ENCODE data around the gene CEACAM21. TPM values are rescaled to one million over a fixed set of nuclear protein-coding genes. Genes with fewer than 3 reads are reported as not detected.

CEACAM21 gene
- total RNA-seq, 1 experiment from 2014 or later: not detected

- no peak overlapping the region for H2BK15ac ChIP-seq (ENCODE audit: low read depth, low read length)
- H3K4me2 ChIP-seq (ENCODE audit: insufficient read depth, insufficient read length, low read length): peak overlapping the region; percentile 15
Observed at GRCh38 chr19:41563854-41564514, 12.0 kb upstream of the CEACAM21 start.

More at GRCh38 chr19:41563854-41564514, 12.0 kb upstream of the CEACAM21 start:
- H2AFZ ChIP-seq (ENCODE audit: low read length): no peak overlapping the region
- H3K4me1 ChIP-seq (ENCODE audit: insufficient read depth, low read length): no peaks in the 10 kb centered on the region
- no peak overlapping the region for H3K9ac ChIP-seq (ENCODE audit: extremely low read depth, insufficient read length, low read length)
- no peak overlapping the region for H3K18ac ChIP-seq (ENCODE audit: insufficient read length, low read depth, low read length)
- peak overlapping the region in 1 of 2 experiments; percentile 60; a peak in 1 of 5 replicates for H3K4me3 Mint-ChIP-seq
- no peak overlapping the region for H3K27ac ChIP-seq (ENCODE audit: insufficient read length, low read depth, low read length)
- no peak overlapping the region for H3K14ac ChIP-seq (ENCODE audit: insufficient read depth, low read length)
- no peak overlapping the region for H2BK12ac ChIP-seq (ENCODE audit: insufficient read length, low read depth, low read length)
- H3K56ac ChIP-seq (ENCODE audit: insufficient read length, low read depth, low read length): no peak overlapping the region
- H4K91ac ChIP-seq (ENCODE audit: insufficient read length, low read depth, low read length): no peak overlapping the region
- no peak for TF ChIP-seq CTCF (conservative IDR thresholded peaks at IDR 0.05)
- H3T11ph ChIP-seq (ENCODE audit: low read length): no peak overlapping the region
- no CpG with 5 or more reads among the region's 19 CpGs for whole genome bisulfite sequencing (ENCODE audit: extremely low coverage, insufficient read length, low lambda C conversion rate)
- peaks cover 46 to 77% of the 10 kb centered on the region in 2 experiments for H3K9me3 Mint-ChIP-seq
- H2BK20ac ChIP-seq (ENCODE audit: low read depth, low read length, poor library complexity, severe bottlenecking): no peak overlapping the region
- H3K79me2 ChIP-seq (ENCODE audit: insufficient read depth, low read length): no peaks in the 10 kb centered on the region
- no peak overlapping the region for H4K5ac ChIP-seq (ENCODE audit: insufficient read length, low read depth, low read length)
- H3K27me3 ChIP-seq (ENCODE audit: insufficient read depth, low read length): peaks cover 21% of the 10 kb centered on the region; the same call in 1 of the 2 replicates
- no peak overlapping the region for H3K4ac ChIP-seq (ENCODE audit: low read depth, low read length)
- no peaks in the 10 kb centered on the region for H3K9me3 ChIP-seq (ENCODE audit: control insufficient read depth, low read depth, low read length)
- no peak overlapping the region for H2AK5ac ChIP-seq (ENCODE audit: insufficient read length, low read length)
- peaks cover 3% of the 10 kb centered on the region for H3K23me2 ChIP-seq (ENCODE audit: insufficient read length, low read depth, low read length, poor library complexity, severe bottlenecking)
- H3K27me3 Mint-ChIP-seq (ENCODE audit: low read depth): peaks cover 3% of the 10 kb centered on the region
- H3K36me3 Mint-ChIP-seq (ENCODE audit: insufficient read depth in 1 of 3, low read depth in 3 of 3): peaks cover 0 to 7% (median 0%) of the 10 kb centered on the region in 3 experiments; a peak in 3 of 7 replicates
- DNase-seq: peak; percentile 39
- no peak overlapping the region for H3K27ac Mint-ChIP-seq
- H2BK5ac ChIP-seq (ENCODE audit: insufficient read length, low read length): no peak overlapping the region
- H4K8ac ChIP-seq (replicated peaks; ENCODE audit: insufficient read length, low read depth, low read length): no peak overlapping the region
- H3K23ac ChIP-seq (ENCODE audit: insufficient read length, low read depth, low read length): no peak overlapping the region
- H3K4me1 Mint-ChIP-seq: no peaks in the 10 kb centered on the region
- H4K20me1 ChIP-seq (ENCODE audit: control insufficient read depth, insufficient read depth, insufficient read length): no peaks in the 10 kb centered on the region
- no peaks in the 10 kb centered on the region for H3K79me1 ChIP-seq (ENCODE audit: insufficient read depth, low read depth, low read length, poor library complexity, severe bottlenecking)
- no peak overlapping the region for H2BK120ac ChIP-seq (ENCODE audit: low read depth, low read length, poor library complexity, severe bottlenecking)
